ENCODE data around the gene CD109. TPM values are rescaled to one million over a fixed set of nuclear protein-coding genes. Genes with fewer than 3 reads are reported as not detected.

Gene CD109
- 1 to 10 TPM; 1.7 to 9.1 (median 4.4) TPM for total RNA-seq
- long read RNA-seq, donor 1, full-length matches to known transcripts = 1 of 1 reads
- long read RNA-seq, donor 1, partial matches to known transcripts = 0 of 1 reads
- long read RNA-seq, donor 1, other reads (novel, unspliced or antisense) = 0 of 1 reads
- long read RNA-seq, donor 2, full-length matches to known transcripts = 1 of 2 reads
- long read RNA-seq, donor 2, partial matches to known transcripts = 1 of 2 reads
- long read RNA-seq, donor 2, other reads (novel, unspliced or antisense) = 0 of 2 reads

- DNase-seq = peak; percentile 27 to 48 (median 33)
- no peaks in the 10 kb centered on the region for H3K9me3 ChIP-seq
- no peak within 1 kb of the TSS for H3K4me3 ChIP-seq
- peaks cover 13% of the 10 kb centered on the region for H3K4me1 ChIP-seq (ENCODE audit: low read depth)
- intact Hi-C loops (cut with DNase I, micrococcal nuclease) = no loop called here
- no peak for TF ChIP-seq CTCF (IDR thresholded peaks at IDR 0.05)
- ATAC-seq = peak; percentile 66
- no peaks in the 10 kb centered on the region for H3K36me3 ChIP-seq (ENCODE audit: low read depth)
Measured at GRCh38 chr6:73695619-73696421, at the start of gene CD109. Gene CD109, plus strand, starts transcription at chr6:73696203. Its CDS starts 13 bp downstream, at chr6:73696216.

- H3K4me1 ChIP-seq (ENCODE audit: low read depth) = peaks cover 6% of the 10 kb centered on the region
- intact Hi-C loops (cut with DNase I, micrococcal nuclease) = no loop called here
- ATAC-seq (no peak), DNase-seq (no peak)
- no peaks in the 10 kb centered on the region for H3K36me3 ChIP-seq (ENCODE audit: low read depth)
- no peaks in the 10 kb centered on the region for H3K9me3 ChIP-seq
- H3K4me3 ChIP-seq = no peak overlapping the region
- TF ChIP-seq CTCF (IDR thresholded peaks at IDR 0.05) = no peak
Measured at GRCh38 chr6:73648166-73648565, 47.8 kb upstream of the CD109 start.

- ATAC-seq = no peak
- Histone ChIP-seq H3K4me1 (ENCODE audit: low read depth) (peaks cover 6% of the 10 kb centered on the region), H3K4me3 (no peak overlapping the region), H3K36me3 (ENCODE audit: low read depth) (no peaks in the 10 kb centered on the region), H3K9me3 (no peaks in the 10 kb centered on the region)
- no peak for TF ChIP-seq CTCF (IDR thresholded peaks at IDR 0.05)
- no peak for DNase-seq
- intact Hi-C loops (cut with DNase I, micrococcal nuclease) = no loop called here
Measured at GRCh38 chr6:73649783-73650182, 46.2 kb upstream of the CD109 start.

- H3K4me3 ChIP-seq = peak overlapping the region; percentile 99
- H3K4me1 ChIP-seq (ENCODE audit: low read depth) = peaks cover 9% of the 10 kb centered on the region
- TF ChIP-seq CTCF (IDR thresholded peaks at IDR 0.05) = no peak
- no peaks in the 10 kb centered on the region for H3K36me3 ChIP-seq (ENCODE audit: low read depth)
- H3K9me3 ChIP-seq = no peaks in the 10 kb centered on the region
- DNase-seq (peak; percentile 75 to 79 (median 78)), ATAC-seq (peak; percentile 64)
- intact Hi-C loops (cut with DNase I, micrococcal nuclease) = no loop called here
Measured at GRCh38 chr6:73652637-73653570, 43.1 kb upstream of the CD109 start.

Measured in mucosa of descending colon (tissue), 3 donors.